BE2C (cell line): ENCODE results near the gene CNIH2. TPM values are rescaled to one million over a fixed set of nuclear protein-coding genes. Genes with fewer than 3 reads are reported as not detected.

ENCODE experiments used
- DNase-seq: peaks from one replicate; pipeline ENCODE4 v3.0.0-alpha.2; 2020
- H3K27me3 ChIP-seq: fragments of 250-450 bp; sonication (Bioruptor Pico); 2 replicates; pipeline ENCODE4 v1.5.1; 2020; ENCODE audit warnings: mild to moderate bottlenecking
- H3K36me3 ChIP-seq: fragments of 250-450 bp; sonication (Bioruptor Pico); 2 replicates; pipeline ENCODE4 v1.5.1; 2020; ENCODE audit warnings: mild to moderate bottlenecking
- H3K4me1 ChIP-seq: fragments of 250-450 bp; sonication (Bioruptor Pico); 2 replicates; pipeline ENCODE4 v1.5.1; 2020
- H3K4me3 ChIP-seq: 2 replicates; pipeline ENCODE4 v1.5.1; 2011; ENCODE audit warnings: low read depth, low read length
- H3K9me3 ChIP-seq: fragments of 250-450 bp; sonication (Bioruptor Pico); 2 replicates; pipeline ENCODE4 v1.5.1; 2020
- CTCF ChIP-seq: IDR thresholded peaks from 2 replicates; pipeline ENCODE4 v1.5.1; 2012; ENCODE audit warnings: mild to moderate bottlenecking, low read depth, low read length
- polyA plus RNA-seq: library from polyadenylated mRNA; unstranded; fragments of >200 nt; gene quantifications from one replicate; pipeline ENCODE4 v1.2.1, GENCODE V29; 2012; ENCODE audit warnings: low read depth, missing spikeins; ENCODE audit not compliant: insufficient read length, insufficient read depth

The CNIH2 gene
- polyA plus RNA-seq: 8.1 TPM

- DNase-seq: peak; percentile 69
- TF ChIP-seq CTCF: no peak
- Histone ChIP-seq H3K9me3 (no peaks in the 10 kb centered on the region), H3K36me3 (peaks cover 29% of the 10 kb centered on the region), H3K4me3 (peak within 1 kb of the TSS; percentile 45), H3K4me1 (peaks cover 24% of the 10 kb centered on the region), H3K27me3 (no peaks in the 10 kb centered on the region)
These were observed at the start of gene CNIH2 for GRCh38 chr11:66277471-66278362. Gene CNIH2 (plus strand): TSS chr11:66278175. CDS start chr11:66278457, 282 bp downstream.

GRCh38 chr11:66228521-66228920 lies 49.5 kb upstream of the CNIH2 start:
- no peaks in the 10 kb centered on the region for H3K9me3 ChIP-seq
- peaks cover 3% of the 10 kb centered on the region for H3K36me3 ChIP-seq
- no peaks in the 10 kb centered on the region for H3K27me3 ChIP-seq
- DNase-seq: no peak
- no peak for TF ChIP-seq CTCF
- no peak overlapping the region for H3K4me3 ChIP-seq
- no peaks in the 10 kb centered on the region for H3K4me1 ChIP-seq

- Histone ChIP-seq H3K27me3 (no peaks in the 10 kb centered on the region), H3K36me3 (peaks cover 3% of the 10 kb centered on the region), H3K4me1 (no peaks in the 10 kb centered on the region), H3K9me3 (no peaks in the 10 kb centered on the region), H3K4me3 (no peak overlapping the region)
- TF ChIP-seq CTCF: no peak
- no peak for DNase-seq
These were observed 47.8 kb upstream of the CNIH2 start for GRCh38 chr11:66230156-66230555.

DNA sequence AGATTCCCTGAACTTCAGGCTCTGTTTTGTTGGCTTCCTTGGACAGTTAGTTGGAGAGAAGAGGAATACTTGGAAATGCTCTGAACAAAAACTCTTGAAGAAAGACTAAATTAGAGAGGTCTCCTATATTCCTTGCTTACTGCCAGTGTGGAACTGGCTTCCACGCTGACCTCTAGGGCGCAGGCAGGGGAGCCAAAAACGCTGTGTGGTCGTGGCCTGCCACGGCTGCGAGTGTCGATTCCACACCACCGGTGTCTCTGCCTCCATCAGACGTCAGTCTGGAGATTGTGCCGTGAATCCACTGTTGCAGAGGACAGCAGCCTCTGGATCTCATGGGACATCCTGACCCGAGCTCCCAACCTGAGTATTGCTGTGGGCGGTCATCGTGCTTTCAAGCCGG lies 47.0 kb upstream of the CNIH2 start:
- Histone ChIP-seq H3K36me3 (peaks cover 3% of the 10 kb centered on the region), H3K27me3 (no peaks in the 10 kb centered on the region), H3K9me3 (no peaks in the 10 kb centered on the region), H3K4me1 (no peaks in the 10 kb centered on the region), H3K4me3 (no peak overlapping the region)
- TF ChIP-seq CTCF: no peak
- DNase-seq: no peak

DNA sequence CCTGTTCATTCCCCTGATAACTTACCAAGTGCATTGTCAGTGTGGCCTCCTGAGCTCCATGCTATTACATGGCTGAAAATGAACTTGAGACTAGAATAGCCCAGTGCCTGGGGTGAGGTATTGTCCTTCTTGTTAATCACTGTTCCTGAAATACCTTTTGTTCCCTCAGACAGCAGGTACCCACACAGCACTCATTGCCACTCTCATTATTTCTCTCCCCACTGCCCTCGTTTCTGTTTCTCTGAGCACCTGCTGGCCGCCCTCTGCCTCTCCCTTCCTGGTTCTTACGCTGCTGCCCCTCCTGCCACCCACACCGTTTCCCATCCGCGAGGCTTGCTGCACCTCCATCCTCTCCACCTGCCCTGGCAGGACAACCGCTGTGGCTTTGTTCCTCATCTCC lies 46.4 kb upstream of the CNIH2 start:
- no peaks in the 10 kb centered on the region for H3K27me3 ChIP-seq
- H3K4me3 ChIP-seq: no peak overlapping the region
- H3K36me3 ChIP-seq: peaks cover 3% of the 10 kb centered on the region
- no peak for TF ChIP-seq CTCF
- H3K4me1 ChIP-seq: no peaks in the 10 kb centered on the region
- no peaks in the 10 kb centered on the region for H3K9me3 ChIP-seq
- DNase-seq: no peak

GRCh38 chr11:66232769-66233168 lies 45.2 kb upstream of the CNIH2 start:
- Histone ChIP-seq H3K9me3 (no peaks in the 10 kb centered on the region), H3K4me1 (no peaks in the 10 kb centered on the region), H3K27me3 (no peaks in the 10 kb centered on the region), H3K4me3 (no peak overlapping the region), H3K36me3 (peaks cover 3% of the 10 kb centered on the region)
- DNase-seq: no peak
- TF ChIP-seq CTCF: no peak
